Fibroblast of lung (primary cell): ENCODE results near the gene SOX1. TPM values are rescaled to one million over a fixed set of nuclear protein-coding genes. Genes with fewer than 3 reads are reported as not detected.
A peak's percentile ranks its signal among the peaks of the same experiment; 100 is the strongest.

Source experiments
- DNase-seq, 2 donors: peaks; one replicate each; pipeline versions ENCODE4 v3.0.0 to v3.0.0-alpha.2; 2010; ENCODE audit warnings: low read depth in 2 of 2
- H2AFZ ChIP-seq: 2 replicates; pipeline ENCODE4 v1.5.1; 2012; ENCODE audit warnings: low read length, control low read depth, inconsistent platforms
- H3K27ac ChIP-seq: 2 replicates; pipeline ENCODE4 v1.5.1; 2011; ENCODE audit warnings: low read length, control low read depth; ENCODE audit not compliant: insufficient read depth
- H3K27me3 ChIP-seq: 2 replicates; pipeline ENCODE4 v1.5.1; 2011; ENCODE audit warnings: mild to moderate bottlenecking, low read length; ENCODE audit not compliant: control insufficient read depth, insufficient read depth
- H3K36me3 ChIP-seq: 2 replicates; pipeline ENCODE4 v1.5.1; 2011; ENCODE audit warnings: low read length; ENCODE audit not compliant: control insufficient read depth, insufficient read depth
- H3K4me1 ChIP-seq: 2 replicates; pipeline ENCODE4 v1.5.1; 2011; ENCODE audit warnings: low read length; ENCODE audit not compliant: control insufficient read depth, insufficient read depth; ENCODE audit errors: extremely low read depth
- H3K4me2 ChIP-seq: 2 replicates; pipeline ENCODE4 v1.5.1; 2011; ENCODE audit warnings: low read length, control low read depth; ENCODE audit not compliant: insufficient read depth; ENCODE audit errors: extremely low read depth
- H3K4me3 ChIP-seq, 4 experiments: fragments of 200-600 bp in 1 of 4; sonication (generic) in 1 of 4; replicated peaks in 1 of 4; 2 replicates each; pipeline ENCODE4 v1.5.1; 2011 to 2016; ENCODE audit warnings: low read length in 4 of 4, low read depth in 3 of 4, mild to moderate bottlenecking in 3 of 4, control low read depth in 2 of 4, inconsistent platforms in 1 of 4, mixed read lengths in 1 of 4; ENCODE audit not compliant: insufficient read depth in 1 of 4; ENCODE audit errors: control extremely low read depth in 1 of 4
- H3K79me2 ChIP-seq: 2 replicates; pipeline ENCODE4 v1.5.1; 2012; ENCODE audit warnings: mild to moderate bottlenecking, low read length, inconsistent platforms; ENCODE audit not compliant: control insufficient read depth, insufficient read depth
- H3K9ac ChIP-seq: 2 replicates; pipeline ENCODE4 v1.5.1; 2011; ENCODE audit warnings: mild to moderate bottlenecking, low read length, control low read depth; ENCODE audit not compliant: insufficient read depth
- H3K9me3 ChIP-seq: 2 replicates; pipeline ENCODE4 v1.5.1; 2012; ENCODE audit warnings: low read depth, low read length; ENCODE audit not compliant: control insufficient read depth, insufficient read depth
- H4K20me1 ChIP-seq: 2 replicates; pipeline ENCODE4 v1.5.1; 2011; ENCODE audit warnings: low read length; ENCODE audit not compliant: control insufficient read depth, insufficient read depth; ENCODE audit errors: extremely low read depth
- CTCF ChIP-seq, 2 donors: IDR thresholded peaks in 1 of 2; conservative IDR thresholded peaks in 1 of 2; 1 replicate in 1 of 2; 2 replicates in 1 of 2; pipeline ENCODE4 v1.5.1; 2011 to 2012; ENCODE audit warnings: low read length in 2 of 2, control low read depth in 1 of 2, inconsistent platforms in 1 of 2, low read depth in 1 of 2, mild to moderate bottlenecking in 1 of 2
- EZH2 ChIP-seq: IDR thresholded peaks from 2 replicates; pipeline ENCODE4 v1.5.1; 2012; ENCODE audit warnings: low read length, control low read depth, mild to moderate bottlenecking; ENCODE audit errors: missing control alignments
- polyA plus RNA-seq, 2 donors: library from polyadenylated mRNA; depleted of rRNA in 1 of 2; stranded (reverse) in 1 of 2; unstranded in 1 of 2; fragments of >200 nt; gene quantifications; 2 replicates each; pipeline ENCODE4 v1.2.1, GENCODE V29; 2011 to 2012; ENCODE audit warnings: missing spikeins in 1 of 2
- total RNA-seq: library from RNA; depleted of rRNA; stranded (reverse); fragments of >200 nt; gene quantifications from 2 replicates; pipeline ENCODE4 v1.2.1, GENCODE V29; 2014

SOX1 gene
- total and polyA plus RNA-seq, 2 donors (not counting 1 experiment from before 2014, with no cell fraction given): not detected

GRCh38 chr13:112059457-112060281 is 7.3 kb upstream of the SOX1 start:
- Histone ChIP-seq H3K9ac (no peak overlapping the region), H3K27me3 (peaks cover 54% of the 10 kb centered on the region), H4K20me1 (no peaks in the 10 kb centered on the region), H3K4me3 (no peak overlapping the region), H3K4me2 (no peak overlapping the region), H3K27ac (no peak overlapping the region), H3K9me3 (no peaks in the 10 kb centered on the region), H3K4me1 (no peaks in the 10 kb centered on the region), H2AFZ (no peak overlapping the region), H3K36me3 (no peaks in the 10 kb centered on the region), H3K79me2 (no peaks in the 10 kb centered on the region)
- peak; percentile 7 for TF ChIP-seq EZH2
- TF ChIP-seq CTCF (conservative IDR thresholded peaks at IDR 0.05 in 1 of 2, IDR thresholded peaks at IDR 0.05 in 1 of 2; ENCODE audit: low read depth in 1 of 2, low read length in 2 of 2): no peak
- DNase-seq: no peak

GRCh38 chr13:112060282-112060830 is 6.6 kb upstream of the SOX1 start:
- Histone ChIP-seq H3K4me3 (no peak overlapping the region), H4K20me1 (no peaks in the 10 kb centered on the region), H3K4me1 (no peaks in the 10 kb centered on the region), H3K36me3 (no peaks in the 10 kb centered on the region), H3K9me3 (no peaks in the 10 kb centered on the region), H3K9ac (no peak overlapping the region), H3K79me2 (no peaks in the 10 kb centered on the region), H2AFZ (no peak overlapping the region), H3K27ac (no peak overlapping the region), H3K4me2 (no peak overlapping the region), H3K27me3 (peaks cover 51% of the 10 kb centered on the region)
- no peak for TF ChIP-seq EZH2
- TF ChIP-seq CTCF (conservative IDR thresholded peaks at IDR 0.05 in 1 of 2, IDR thresholded peaks at IDR 0.05 in 1 of 2; ENCODE audit: low read depth in 1 of 2, low read length in 2 of 2): no peak
- DNase-seq: no peak

GRCh38 chr13:112060899-112061366 is 6.0 kb upstream of the SOX1 start:
- TF ChIP-seq CTCF (conservative IDR thresholded peaks at IDR 0.05 in 1 of 2, IDR thresholded peaks at IDR 0.05 in 1 of 2; ENCODE audit: low read depth in 1 of 2, low read length in 2 of 2) (no peak), EZH2 (no peak)
- Histone ChIP-seq H3K4me3 (no peak overlapping the region), H3K4me1 (no peaks in the 10 kb centered on the region)

More at GRCh38 chr13:112060899-112061366, 6.0 kb upstream of the SOX1 start:
- Histone ChIP-seq H3K79me2 (no peaks in the 10 kb centered on the region), H3K27me3 (peaks cover 51% of the 10 kb centered on the region), H2AFZ (no peak overlapping the region), H3K36me3 (no peaks in the 10 kb centered on the region), H3K4me2 (no peak overlapping the region), H3K9ac (no peak overlapping the region), H3K27ac (no peak overlapping the region), H4K20me1 (no peaks in the 10 kb centered on the region), H3K9me3 (no peaks in the 10 kb centered on the region)
- DNase-seq: no peak
